Retinal pigment epithelial cell (primary cell): ENCODE results near the gene SETD5.

Experiments used
- DNase-seq: peaks from one replicate; pipeline ENCODE4 v3.0.0-alpha.2; 2010; ENCODE audit warnings: low read depth
- H3K4me3 ChIP-seq: 2 replicates; pipeline ENCODE4 v1.5.1; 2011; ENCODE audit warnings: mild to moderate bottlenecking, low read length, control low read depth, moderate library complexity
- TF ChIP-seq, protein P1 (sequence below): conservative IDR thresholded peaks from 2 replicates; pipeline ENCODE4 v1.5.1; 2011; ENCODE audit warnings: low read depth, low read length, control low read depth, inconsistent platforms

Gene SETD5

DNA sequence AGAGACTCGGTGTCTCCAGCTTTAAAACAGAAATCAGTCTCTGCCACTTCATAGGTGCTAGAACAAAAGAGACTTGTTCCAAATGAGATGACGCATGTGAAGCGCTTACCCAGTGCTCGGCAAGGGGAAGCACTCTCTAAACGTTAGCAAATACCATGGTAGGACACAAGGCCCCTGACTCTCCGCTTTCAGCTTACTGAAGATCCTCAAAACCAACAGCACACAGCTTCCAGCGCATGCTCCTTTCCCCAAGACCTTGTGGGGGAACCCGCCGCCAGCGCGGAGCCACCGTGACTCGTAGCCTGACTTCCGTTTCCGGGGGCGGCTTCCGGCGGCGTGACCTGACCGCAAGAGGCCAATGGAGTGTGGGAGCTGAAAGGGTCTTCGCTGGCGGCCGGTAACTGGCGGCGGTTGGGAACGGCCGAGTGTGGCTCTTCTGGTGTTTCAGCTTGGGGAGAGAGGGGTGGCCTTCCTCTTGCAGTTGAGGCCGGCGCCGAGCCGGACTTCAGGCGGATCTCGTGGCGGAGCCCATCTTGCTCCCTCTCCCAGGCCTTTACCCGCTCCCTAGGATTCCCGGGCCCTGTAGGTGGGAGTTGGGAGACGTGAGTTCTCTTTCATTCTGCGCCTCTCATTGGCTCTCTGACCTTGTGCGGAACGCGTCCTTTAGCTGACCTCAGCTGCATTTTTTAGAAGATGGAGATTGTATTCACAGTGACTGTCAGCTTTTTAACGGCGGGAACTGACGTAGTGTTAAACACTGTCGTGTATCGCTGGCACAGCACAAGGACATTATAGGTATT, 34.5 kb upstream of the SETD5 start, which contains the start of gene THUMPD3:
THUMPD3 (plus strand) TSS at position 324 of the 800 bp plus-strand sequence. CDS start 2,015 bp downstream, outside the sequence.
- TF ChIP-seq, protein P1, sequence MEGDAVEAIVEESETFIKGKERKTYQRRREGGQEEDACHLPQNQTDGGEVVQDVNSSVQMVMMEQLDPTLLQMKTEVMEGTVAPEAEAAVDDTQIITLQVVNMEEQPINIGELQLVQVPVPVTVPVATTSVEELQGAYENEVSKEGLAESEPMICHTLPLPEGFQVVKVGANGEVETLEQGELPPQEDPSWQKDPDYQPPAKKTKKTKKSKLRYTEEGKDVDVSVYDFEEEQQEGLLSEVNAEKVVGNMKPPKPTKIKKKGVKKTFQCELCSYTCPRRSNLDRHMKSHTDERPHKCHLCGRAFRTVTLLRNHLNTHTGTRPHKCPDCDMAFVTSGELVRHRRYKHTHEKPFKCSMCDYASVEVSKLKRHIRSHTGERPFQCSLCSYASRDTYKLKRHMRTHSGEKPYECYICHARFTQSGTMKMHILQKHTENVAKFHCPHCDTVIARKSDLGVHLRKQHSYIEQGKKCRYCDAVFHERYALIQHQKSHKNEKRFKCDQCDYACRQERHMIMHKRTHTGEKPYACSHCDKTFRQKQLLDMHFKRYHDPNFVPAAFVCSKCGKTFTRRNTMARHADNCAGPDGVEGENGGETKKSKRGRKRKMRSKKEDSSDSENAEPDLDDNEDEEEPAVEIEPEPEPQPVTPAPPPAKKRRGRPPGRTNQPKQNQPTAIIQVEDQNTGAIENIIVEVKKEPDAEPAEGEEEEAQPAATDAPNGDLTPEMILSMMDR: no peak
- peak within 1 kb of the TSS; percentile 81 for H3K4me3 ChIP-seq
- DNase-seq: peak; percentile 63

DNA sequence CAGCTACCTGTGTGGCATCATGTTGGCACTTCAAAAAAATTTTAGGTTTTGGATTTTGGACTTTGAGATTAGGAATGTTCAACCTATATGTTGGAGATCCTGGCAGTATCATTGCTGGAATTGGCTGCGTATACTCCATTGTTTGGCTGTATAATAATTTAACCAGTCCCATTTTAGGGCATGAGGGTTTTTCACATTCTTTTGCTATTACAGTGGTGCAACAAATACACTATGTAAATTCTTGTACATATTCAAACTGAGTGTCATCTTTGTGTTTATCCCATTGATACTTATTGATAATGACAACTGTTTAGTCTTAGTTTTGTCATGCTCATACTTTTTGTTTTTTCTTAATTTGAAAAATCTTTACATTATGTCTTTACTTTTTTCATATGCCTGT, 27.9 kb upstream of the SETD5 start:
- no peak overlapping the region for H3K4me3 ChIP-seq
- no peak for DNase-seq
- TF ChIP-seq, protein P1: no peak

- TF ChIP-seq, protein P1: no peak
- no peak for DNase-seq
- no peak overlapping the region for H3K4me3 ChIP-seq
Measured at GRCh38 chr3:9373465-9373864, 23.9 kb upstream of the SETD5 start.

GRCh38 chr3:9377981-9378380, 19.4 kb upstream of the SETD5 start:
- H3K4me3 ChIP-seq: no peak overlapping the region
- DNase-seq: no peak
- TF ChIP-seq, protein P1: no peak

DNA sequence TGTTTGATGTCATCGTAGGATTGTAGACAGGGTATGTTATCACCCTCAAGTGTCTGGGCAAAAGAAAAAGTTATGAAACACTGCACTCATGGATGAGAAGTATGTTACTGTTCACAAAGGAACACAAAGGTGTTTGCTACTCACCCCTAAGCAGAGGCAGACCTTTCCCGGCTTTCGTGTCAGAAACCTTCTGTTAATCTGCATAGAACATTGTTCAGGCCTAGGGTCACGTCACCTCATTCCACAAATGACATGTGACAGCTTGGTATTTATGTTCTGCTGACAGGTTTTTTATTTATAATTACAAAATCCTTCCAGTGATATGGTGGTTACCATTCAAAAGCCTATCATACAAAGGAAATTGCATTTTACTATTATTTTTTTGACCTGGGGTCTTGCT, 18.1 kb upstream of the SETD5 start:
- DNase-seq: no peak
- H3K4me3 ChIP-seq: no peak overlapping the region
- TF ChIP-seq, protein P1: no peak

DNA sequence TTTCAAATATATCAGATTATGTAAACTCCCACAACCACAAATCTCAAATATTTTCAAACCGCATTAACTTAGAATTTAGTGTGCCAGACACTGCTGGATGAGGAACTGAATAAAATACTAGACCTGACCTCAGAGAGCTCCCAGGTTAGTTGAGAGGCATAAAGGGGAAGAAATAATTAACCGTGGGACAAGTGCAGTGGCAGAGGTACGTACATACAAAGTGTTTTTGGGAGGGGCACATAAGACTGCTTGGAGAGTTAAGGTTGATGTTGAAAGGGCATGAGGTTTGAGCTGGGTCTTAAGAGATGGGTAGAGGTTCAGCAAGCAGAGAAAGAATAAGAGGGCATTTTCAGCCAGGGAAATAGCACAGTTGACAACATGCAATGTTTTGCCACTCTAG, 17.4 kb upstream of the SETD5 start:
- DNase-seq: no peak
- TF ChIP-seq, protein P1: no peak
- no peak overlapping the region for H3K4me3 ChIP-seq
